DMS 273 (cell line): Measurements from ENCODE around the gene CPB1.

Experiments
- DNase-seq: peaks from one replicate; lab custom pipeline; 2025; ENCODE audit not compliant: unreplicated experiment; lab: John Stamatoyannopoulos, UW

The CPB1 gene

DNA sequence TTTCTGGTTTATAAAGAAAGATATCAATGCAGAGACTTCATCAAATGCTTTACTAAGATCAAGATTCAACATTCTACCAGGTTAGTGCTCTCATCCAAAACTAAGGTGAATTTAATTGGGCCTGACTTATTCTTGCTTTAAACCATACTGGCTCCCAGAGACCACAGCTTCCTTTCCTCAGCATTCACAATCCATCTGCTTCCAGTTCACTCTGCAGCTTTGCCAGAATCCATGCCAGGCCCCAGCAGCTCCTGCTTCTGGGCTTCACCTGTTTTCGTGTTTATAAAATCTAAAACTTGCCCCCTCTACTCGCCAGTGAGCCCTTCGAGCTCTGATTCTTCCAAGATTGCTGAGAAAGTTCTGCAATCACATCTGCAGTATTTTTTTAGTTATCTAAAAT, 2.3 kb downstream of the CPB1 start:
- no peak for DNase-seq

DNA sequence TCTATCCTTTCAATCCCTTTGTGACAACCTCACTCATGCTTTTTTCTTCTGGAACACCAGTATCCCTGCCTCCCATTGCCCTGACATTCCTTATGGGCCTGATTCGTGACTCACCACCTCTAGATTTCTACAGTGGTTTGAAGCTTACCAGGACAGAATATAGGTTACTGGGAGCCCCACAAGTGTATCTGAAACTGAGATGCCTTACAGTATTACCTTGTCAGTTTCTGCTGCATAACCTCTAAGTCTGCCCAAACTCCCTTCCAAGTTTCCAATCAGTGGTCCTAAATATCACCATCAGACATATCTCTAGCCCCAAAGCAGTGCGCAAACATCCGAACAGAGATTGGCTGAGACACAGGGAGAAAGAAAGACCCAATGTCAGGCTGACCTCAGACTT, 5.6 kb downstream of the CPB1 start:
- DNase-seq, result no peak

DNA sequence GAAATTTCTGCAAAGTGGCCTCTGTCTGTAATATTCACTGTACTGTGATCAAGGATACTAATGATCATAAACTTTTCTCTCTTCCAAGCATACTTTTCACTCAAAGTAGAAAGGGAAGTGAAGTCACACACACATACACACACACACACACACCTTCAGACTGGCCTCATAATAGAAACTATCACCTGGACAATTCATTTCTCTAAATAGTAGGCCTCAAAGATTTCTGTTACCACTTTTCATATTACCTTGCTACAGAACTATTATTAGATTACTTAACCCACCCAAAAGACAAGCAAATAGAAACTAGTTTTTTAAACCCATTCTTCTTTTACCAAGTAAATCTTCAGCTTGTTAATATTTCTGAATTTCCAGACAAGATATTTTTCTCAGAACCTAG, 12.2 kb downstream of the CPB1 start:
- no peak for DNase-seq

DNA sequence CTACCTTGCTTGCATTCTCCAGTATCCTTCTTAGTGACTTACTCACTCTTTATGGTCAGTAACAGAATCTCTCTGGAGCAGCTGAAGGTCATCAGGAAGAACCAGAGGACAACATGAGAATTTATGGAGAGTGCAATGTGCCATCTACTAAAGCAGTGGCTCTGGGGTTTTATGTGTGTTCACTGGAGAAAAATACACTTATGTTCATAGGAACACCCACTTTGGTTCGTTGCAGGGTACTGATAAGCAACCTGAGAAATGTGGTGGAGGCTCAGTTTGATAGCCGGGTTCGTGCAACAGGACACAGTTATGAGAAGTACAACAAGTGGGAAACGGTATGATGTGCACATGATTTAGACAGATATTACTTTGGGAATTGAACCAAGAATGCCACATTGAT, 12.8 kb downstream of the CPB1 start:
- no peak for DNase-seq

DNA sequence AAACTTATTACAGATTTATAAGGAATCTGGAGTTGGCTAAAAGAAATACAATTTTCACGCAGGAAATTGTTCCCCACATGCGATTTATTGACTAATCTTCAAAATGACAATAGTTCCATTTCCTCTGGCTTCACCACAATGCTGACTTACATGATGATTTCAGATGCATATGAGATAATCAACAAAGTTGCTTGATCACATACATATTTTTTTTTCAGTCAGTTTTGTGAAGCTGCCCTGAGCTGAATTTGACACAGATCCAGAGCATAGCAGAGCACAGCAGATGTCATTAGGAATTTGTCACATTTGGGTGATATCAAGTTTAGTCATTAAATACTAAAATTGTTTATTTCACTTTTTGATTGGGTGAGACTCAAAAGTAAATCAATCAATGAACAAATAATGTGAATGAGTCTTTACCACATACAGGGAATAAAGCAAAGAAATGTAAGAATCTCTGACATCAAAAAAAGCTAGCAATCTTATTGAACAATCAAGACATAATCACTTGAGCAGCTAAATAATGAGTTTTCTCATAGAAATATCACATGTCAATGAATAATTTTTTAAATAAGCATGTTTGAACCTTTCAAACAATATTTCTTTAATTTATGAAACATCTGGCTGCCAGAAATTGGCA, 18.3 kb downstream of the CPB1 start:
- DNase-seq, result no peak

DNA sequence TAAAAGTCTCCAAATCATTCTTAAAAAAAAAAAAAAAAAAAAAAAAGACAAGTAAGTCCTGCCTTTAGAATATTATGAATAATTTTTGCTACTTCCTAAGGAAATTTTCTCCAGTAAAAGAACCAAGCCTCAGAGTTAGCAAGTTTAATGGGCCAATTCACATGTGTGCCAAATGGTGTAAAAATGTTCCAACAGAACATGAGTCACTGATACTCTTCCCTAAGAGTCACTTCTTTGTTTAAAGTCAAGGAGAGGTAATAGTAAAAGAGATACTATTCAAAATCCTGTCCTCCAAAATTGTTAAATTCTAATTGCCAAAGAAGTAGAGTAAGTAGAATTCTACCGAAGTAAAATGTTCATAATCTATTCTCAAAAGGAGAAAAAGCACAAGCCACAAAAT, 19.7 kb downstream of the CPB1 start:
- DNase-seq, result peak; percentile 12

DNA sequence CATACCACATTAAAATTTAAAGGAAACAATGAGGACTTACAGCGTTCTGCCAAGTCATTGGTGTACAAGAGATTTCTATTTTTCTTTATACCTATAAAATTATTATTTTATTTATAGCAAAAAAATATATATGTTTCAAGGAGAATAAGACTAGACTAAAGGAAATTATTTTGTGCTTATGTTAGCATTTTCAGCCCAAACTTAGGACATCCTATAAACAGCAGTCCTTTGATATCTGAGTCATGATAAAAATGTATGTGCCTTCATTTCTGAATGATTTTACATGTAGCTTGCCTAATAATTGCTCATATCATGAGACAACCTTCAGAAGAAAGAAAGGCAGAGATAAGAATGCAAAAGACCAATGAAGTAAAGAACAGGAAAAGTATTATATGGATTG, 20.8 kb downstream of the CPB1 start:
- DNase-seq, result no peak

DNA sequence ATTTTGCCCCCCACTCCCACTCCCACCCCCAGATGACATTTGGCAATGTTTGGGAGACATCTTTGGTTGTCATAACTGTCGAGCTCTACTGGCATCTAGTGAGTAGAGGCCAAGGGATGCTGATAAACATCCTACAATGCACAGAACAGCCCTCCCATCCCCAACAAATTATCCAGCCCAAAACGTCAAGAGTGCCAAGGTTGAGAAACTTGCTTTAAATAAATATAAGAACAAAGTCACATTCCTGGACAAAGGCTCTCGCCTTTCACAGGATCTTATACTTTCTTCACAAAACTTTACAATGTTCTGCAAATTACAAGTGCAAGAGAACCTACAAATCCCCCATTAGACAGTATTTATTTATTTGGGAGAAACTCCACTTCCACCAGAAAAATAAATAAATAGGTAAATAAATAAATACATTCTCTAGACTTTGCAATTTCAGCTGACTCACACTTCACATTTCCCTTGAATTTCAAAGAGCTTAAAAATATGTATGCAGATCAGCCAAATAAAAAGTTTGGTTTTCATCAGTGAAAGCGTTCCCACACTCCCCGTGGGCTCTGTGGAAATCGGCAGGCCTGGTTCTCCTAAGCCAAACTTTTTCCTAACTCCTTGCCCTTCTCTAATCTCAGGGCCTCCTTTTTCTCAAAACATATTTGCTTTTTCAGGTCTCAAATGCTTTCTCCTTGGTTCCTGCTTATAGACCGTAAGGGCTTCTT, 24.8 kb downstream of the CPB1 start:
- no peak for DNase-seq

DNA sequence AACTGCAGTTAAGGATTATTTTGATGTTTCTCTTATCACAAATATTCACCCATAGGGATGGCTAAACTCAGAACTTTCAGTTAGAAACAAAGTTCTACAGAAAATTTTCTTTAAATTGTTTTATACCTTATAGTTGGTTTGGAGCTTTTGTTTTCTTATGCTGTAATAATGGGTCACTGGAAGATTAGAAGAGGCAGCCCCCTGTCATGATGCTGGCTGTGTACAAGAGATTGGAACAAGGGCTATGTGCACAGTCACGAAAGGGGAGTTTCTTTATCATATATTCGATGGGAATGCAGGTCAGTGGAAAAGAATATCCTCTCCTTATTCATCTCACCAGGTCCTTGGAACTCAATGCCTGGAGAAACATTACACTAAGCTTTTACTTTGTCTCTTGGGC, 25.5 kb downstream of the CPB1 start:
- no peak for DNase-seq

DNA sequence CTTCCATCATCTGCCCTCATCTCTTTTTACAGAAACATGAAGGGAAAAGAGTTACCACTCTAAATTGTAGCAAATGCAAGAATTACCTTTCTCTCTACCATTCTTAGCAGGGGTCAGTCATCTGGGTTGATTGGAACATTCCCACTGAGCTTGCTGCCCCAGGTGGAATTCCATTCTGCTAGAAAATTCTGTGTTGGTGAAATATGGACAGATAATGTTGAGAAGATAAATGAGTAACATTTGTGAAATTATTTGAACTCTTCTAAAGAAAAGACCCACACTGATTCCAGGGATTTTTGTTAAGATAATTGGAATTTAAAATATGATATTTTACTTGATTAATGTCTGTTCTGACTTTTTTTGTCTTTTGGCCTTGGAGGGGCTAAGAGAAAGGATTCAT, 26.4 kb downstream of the CPB1 start:
- DNase-seq, result no peak

DNA sequence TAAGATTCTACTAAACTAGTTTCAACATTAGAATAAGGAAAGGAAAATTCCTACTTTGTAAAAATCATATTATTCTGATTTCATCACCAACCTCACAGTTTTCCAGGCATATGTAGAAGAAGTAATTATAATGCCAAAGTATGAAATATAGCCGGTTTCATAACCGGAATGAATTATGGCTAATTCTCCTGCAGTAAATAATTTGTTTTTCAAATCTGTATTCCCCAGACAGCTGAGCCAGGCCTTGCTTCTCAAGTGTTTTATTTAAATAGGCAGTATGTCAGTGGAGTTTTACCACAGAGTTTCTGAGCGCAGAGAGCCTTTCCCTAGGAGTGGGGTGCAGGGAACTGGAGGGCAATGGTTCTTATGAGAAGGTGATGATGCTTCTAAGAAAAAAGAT, 28.8 kb downstream of the CPB1 start:
- DNase-seq, result no peak

DNA sequence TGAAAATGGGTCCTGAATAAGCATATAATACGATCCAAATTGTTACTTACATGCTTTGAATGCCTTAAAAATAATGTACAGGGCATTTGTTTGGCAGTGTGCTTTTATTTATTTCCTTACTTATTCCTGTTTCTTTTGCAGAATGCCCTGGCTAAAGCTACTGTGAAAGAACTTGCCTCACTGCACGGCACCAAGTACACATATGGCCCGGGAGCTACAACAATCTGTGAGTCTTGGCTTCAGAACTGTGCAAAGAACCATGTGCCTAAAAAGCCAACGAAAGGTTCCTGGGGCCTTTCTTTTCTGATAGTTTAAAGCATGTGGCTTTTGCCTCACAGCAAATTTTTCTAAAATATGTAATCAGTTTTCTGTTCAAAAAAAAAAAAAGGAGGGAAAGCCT, 29.7 kb downstream of the CPB1 start:
- peak; percentile 39 for DNase-seq

DNA sequence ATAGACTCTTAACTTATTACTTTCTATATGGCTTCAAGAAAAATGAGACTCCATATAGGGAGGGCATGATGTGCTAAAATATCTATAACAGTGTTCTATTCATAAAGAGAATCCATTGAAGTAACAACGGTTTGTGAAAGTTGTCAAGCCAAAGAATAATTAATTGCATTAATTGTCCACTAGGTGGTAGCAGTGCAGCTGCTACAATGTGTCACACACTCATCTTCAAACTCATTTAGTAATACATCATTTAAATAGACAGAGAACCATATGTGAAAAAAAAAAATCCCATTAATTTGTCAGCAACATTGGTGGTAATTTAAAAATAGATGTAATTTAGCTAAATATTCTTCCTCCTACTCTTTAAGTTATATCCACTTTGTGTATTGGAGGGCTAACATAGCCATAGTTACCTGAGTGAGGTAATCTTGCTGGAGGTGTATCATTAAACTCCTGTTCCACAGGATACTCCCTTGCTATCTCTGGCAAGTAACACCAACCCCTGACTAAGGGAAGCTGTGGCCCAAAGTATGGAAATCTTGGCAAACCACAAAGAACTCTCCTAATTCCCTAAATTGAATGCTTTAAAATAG, 33.8 kb downstream of the CPB1 start:
- peak; percentile 80 for DNase-seq

DNA sequence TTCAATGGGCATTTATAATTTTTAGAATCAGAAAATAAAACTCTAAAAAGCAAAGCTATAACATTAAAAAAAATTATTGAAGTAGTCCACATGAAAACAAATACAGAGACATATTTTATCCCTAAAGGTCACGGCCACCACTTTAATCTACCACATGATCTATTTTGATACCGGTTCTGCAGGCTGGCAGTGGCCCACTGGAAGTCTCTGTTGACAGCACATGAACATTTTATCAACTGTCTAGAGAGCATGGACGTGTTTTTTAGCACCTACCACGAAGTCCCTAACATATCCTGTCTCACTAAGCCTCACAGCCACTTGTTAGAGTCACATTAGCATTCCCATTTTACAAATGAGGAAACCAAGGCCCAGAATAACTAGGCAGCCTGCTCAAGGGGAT, 35.7 kb downstream of the CPB1 start:
- DNase-seq, result no peak

DNA sequence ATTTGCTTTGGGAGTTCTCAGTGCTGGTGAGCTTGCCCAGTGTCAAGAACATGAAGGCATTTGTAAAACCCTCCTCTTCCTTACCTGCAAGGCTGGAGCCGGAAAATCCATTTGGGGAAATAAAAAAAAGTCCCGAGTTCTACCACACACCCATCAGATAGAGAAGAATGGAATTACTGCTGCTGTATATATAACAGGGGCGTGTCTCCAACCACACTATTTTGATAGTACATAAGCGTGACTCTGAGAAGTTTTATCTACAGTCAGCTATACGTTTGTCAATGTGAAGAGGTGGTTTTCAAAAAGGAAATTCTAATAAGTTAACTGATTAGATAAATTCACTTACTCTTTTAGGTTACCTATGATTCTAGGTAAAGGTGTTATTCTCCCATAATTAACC, 36.2 kb downstream of the CPB1 start:
- DNase-seq, result no peak

DNA sequence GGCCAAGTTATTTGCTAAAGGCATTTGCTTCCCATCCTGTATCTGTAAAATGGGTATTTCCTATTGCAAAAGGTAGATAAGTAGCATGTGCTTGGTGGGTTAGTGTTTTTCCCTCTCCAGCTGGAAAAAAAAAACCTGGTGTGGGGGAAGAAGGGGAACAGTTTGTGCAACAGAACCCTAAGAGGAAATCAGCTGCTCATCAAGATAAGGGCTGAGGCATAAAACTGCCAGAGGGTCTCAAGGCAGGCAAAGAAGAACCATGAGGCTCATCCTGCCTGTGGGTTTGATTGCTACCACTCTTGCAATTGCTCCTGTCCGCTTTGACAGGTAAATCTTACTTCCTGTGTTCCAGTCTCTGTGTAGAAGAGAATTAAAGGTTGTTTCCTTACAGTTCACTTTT, 37.4 kb downstream of the CPB1 start, which contains the start of gene CPA3:
TSS of gene CPA3 (plus strand) at position 248 of the 400 bp plus-strand sequence. CDS start at position 260, 12 bp downstream.
- no peak for DNase-seq

DNA sequence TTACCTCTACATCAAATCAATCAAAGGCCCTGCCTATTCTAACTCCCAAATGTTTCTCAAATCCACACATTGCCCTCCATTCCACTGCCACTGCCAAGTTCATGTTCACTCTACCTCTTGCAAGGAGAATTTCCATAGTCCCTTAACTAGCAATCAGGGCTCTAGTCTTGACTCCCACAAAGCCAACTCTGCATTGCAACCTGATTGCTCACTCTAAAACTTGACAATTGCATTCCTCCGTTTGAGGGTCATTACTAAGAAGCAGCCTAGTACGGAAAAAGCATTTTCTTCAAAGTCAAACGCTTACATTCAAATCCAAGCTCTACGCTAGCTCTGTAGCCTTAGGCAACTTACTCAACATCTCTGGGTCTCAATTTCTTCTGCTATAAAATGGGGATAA, 38.6 kb downstream of the CPB1 start:
- DNase-seq, result no peak

DNA sequence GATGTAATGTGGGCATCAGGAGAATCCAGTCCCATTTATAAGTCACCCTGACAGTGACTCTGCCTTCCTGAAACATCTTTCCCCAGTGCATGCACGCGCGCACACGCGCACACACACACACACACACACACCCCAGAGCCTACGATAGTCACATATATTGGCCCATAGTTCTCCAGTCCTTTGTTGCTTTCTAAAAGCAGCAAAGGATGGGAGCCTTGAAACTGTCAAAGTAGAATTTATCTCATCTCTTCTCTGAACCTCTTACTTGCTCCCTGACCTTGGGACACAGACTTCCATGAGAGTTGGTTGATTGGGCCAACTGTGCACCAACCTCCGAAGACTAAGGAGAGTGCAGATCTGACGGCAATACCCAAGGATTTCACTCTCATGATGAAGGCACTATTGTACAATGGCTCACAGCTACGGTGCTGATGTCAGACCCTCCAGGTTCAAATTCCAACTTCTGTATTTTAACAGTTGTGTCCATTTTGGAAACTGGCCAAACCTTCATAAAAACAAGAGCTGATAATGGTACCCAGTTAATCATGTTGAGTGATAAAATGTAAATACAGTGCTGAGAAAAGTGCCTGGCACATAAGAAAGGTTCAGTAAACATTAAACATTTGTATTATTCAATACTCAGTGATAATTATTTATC, 45.8 kb downstream of the CPB1 start:
- peak; percentile 91 for DNase-seq

DNA sequence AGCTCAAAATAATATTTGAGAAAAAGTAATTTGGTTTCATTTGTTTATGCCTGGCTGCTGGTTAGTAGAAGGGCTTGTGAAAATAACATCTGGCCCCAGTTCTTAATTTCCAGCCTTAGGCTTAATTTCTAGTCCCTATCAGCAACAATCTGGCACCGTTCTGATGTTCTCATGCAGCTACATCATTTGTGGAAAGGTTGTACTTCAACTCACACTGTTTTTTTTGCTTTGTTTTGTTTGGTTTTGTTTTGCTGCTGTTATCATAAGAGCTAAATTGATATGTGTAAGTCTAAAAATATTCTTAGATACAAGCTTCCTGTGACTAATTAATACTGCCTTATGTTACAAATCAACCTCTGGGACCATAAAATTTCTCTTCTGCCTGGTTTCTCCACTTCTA, 46.4 kb downstream of the CPB1 start:
- peak; percentile 94 for DNase-seq

DNA sequence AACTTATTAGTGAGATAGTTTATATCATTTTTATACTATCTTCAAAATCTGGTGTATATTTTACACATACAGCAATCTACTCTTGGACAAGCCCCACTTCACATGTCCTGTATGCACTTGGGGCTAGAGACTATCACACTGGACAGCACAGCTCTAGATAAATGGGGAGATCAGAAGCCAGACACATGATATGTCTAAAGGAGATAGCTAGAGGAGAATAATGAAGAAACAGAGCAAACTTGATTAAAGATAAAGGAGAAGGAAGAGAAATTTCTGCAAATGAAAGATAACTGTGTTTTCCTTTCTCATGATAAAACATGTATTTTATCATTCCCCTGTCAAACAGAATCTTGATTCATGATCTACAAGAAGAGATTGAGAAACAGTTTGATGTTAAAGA, 50.5 kb downstream of the CPB1 start:
- DNase-seq, result no peak

DNA sequence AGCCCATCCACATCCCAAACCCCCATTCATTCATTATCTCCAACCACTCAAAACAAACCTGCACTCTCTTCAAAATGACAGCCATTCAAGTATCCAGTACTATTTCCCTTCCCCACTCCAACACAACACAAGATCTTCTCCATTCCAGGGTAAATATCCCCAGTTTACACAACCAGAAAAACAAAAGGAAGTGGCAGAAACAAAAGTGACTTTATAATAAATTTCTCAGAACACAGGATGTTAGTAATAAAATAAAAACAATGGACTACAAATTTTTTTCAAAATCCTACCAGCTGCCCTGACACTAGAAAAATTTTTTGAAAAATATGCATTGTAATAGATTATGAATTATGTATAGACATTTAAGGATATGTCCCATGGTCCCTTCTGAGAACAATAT, 51.6 kb downstream of the CPB1 start:
- no peak for DNase-seq

DNA sequence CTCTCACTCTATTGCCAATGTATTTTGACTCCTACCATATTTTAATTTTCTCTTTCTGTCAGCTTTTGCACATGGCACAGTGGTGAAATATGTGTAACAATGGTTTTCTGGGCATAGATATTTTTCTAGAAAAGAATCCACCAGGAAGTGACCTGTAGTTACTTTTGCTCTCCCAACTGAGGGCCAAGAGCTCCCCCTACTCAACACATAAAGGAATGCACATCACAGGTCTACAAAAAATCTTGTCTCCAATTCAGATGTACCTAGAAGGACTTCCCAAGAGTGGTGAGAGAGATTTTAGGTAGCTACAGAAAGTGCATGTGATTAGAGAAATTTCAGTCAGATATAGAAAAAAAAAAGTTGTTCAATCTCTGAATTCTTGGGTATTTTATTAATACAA, 53.1 kb downstream of the CPB1 start:
- peak; percentile 77 for DNase-seq
